ENCODE data around the gene GPR32.
"Not testable (repeated sequence)": the region's sequence is repeated elsewhere in the genome, so short reads cannot be mapped to it uniquely, and the experiment has no call there.

The GPR32 gene

GRCh38 chr19:50729894-50730293, 40.4 kb upstream of the GPR32 start:
- H3K27me3 ChIP-seq (replicated peaks; ENCODE audit: control insufficient read depth, insufficient read depth, low read length): no peaks in the 10 kb centered on the region
- H3K4me3 ChIP-seq (ENCODE audit: low read length): no peak overlapping the region
- H3K9me3 ChIP-seq (ENCODE audit: control insufficient read depth, low read length): no peaks in the 10 kb centered on the region
- peaks cover 13% of the 10 kb centered on the region for H3K4me1 ChIP-seq (ENCODE audit: control insufficient read depth, insufficient read depth, low read length)
- no peaks in the 10 kb centered on the region for H3K36me3 ChIP-seq (ENCODE audit: control insufficient read depth, insufficient read depth, low read length, severe bottlenecking)
- no peak overlapping the region for H3K9ac ChIP-seq (ENCODE audit: low read length)
- DNase-seq (ENCODE audit: low read depth): no peak

- Histone ChIP-seq H3K27me3 (replicated peaks; ENCODE audit: control insufficient read depth, insufficient read depth, low read length) (peaks cover 35% of the 10 kb centered on the region), H3K36me3 (ENCODE audit: control insufficient read depth, insufficient read depth, low read length, severe bottlenecking) (no peaks in the 10 kb centered on the region), H3K9me3 (ENCODE audit: control insufficient read depth, low read length) (no peaks in the 10 kb centered on the region), H3K9ac (ENCODE audit: low read length) (no peak overlapping the region), H3K4me1 (ENCODE audit: control insufficient read depth, insufficient read depth, low read length) (no peaks in the 10 kb centered on the region), H3K4me3 (ENCODE audit: low read length) (no peak overlapping the region)
- DNase-seq (ENCODE audit: low read depth): no peak
Observed at GRCh38 chr19:50735869-50736268, 34.4 kb upstream of the GPR32 start.

- Histone ChIP-seq H3K27me3 (replicated peaks; ENCODE audit: control insufficient read depth, insufficient read depth, low read length) (peaks cover 38% of the 10 kb centered on the region), H3K4me1 (ENCODE audit: control insufficient read depth, insufficient read depth, low read length) (no peaks in the 10 kb centered on the region), H3K9ac (ENCODE audit: low read length) (no peak overlapping the region), H3K9me3 (ENCODE audit: control insufficient read depth, low read length) (no peaks in the 10 kb centered on the region), H3K4me3 (ENCODE audit: low read length) (no peak overlapping the region), H3K36me3 (ENCODE audit: control insufficient read depth, insufficient read depth, low read length, severe bottlenecking) (no peaks in the 10 kb centered on the region)
- no peak for DNase-seq (ENCODE audit: low read depth)
Observed at GRCh38 chr19:50736338-50736737, 33.9 kb upstream of the GPR32 start.

GRCh38 chr19:50739132-50739913, 30.9 kb upstream of the GPR32 start:
- H3K4me3 ChIP-seq (ENCODE audit: low read length): no peak overlapping the region
- H3K36me3 ChIP-seq (ENCODE audit: control insufficient read depth, insufficient read depth, low read length, severe bottlenecking): no peaks in the 10 kb centered on the region
- H3K27me3 ChIP-seq (replicated peaks; ENCODE audit: control insufficient read depth, insufficient read depth, low read length): peaks cover 52% of the 10 kb centered on the region
- no peaks in the 10 kb centered on the region for H3K9me3 ChIP-seq (ENCODE audit: control insufficient read depth, low read length)
- H3K4me1 ChIP-seq (ENCODE audit: control insufficient read depth, insufficient read depth, low read length): no peaks in the 10 kb centered on the region
- H3K9ac ChIP-seq (ENCODE audit: low read length): no peak overlapping the region
- no peak for DNase-seq (ENCODE audit: low read depth)

GRCh38 chr19:50739914-50740426, 30.3 kb upstream of the GPR32 start:
- Histone ChIP-seq H3K27me3 (replicated peaks; ENCODE audit: control insufficient read depth, insufficient read depth, low read length) (peaks cover 52% of the 10 kb centered on the region), H3K9ac (ENCODE audit: low read length) (no peak overlapping the region), H3K4me3 (ENCODE audit: low read length) (no peak overlapping the region), H3K4me1 (ENCODE audit: control insufficient read depth, insufficient read depth, low read length) (no peaks in the 10 kb centered on the region), H3K36me3 (ENCODE audit: control insufficient read depth, insufficient read depth, low read length, severe bottlenecking) (no peaks in the 10 kb centered on the region), H3K9me3 (ENCODE audit: control insufficient read depth, low read length) (no peaks in the 10 kb centered on the region)
- DNase-seq (ENCODE audit: low read depth): no peak

GRCh38 chr19:50741179-50741933, 28.9 kb upstream of the GPR32 start:
- H3K9ac ChIP-seq (ENCODE audit: low read length): no peak overlapping the region
- no peak for DNase-seq (ENCODE audit: low read depth)
- H3K4me3 ChIP-seq (ENCODE audit: low read length): no peak overlapping the region
- H3K27me3 ChIP-seq (replicated peaks; ENCODE audit: control insufficient read depth, insufficient read depth, low read length): peaks cover 41% of the 10 kb centered on the region
- no peaks in the 10 kb centered on the region for H3K36me3 ChIP-seq (ENCODE audit: control insufficient read depth, insufficient read depth, low read length, severe bottlenecking)
- no peaks in the 10 kb centered on the region for H3K9me3 ChIP-seq (ENCODE audit: control insufficient read depth, low read length)
- H3K4me1 ChIP-seq (ENCODE audit: control insufficient read depth, insufficient read depth, low read length): no peaks in the 10 kb centered on the region

GRCh38 chr19:50743537-50743936, 26.7 kb upstream of the GPR32 start:
- H3K4me3 ChIP-seq (ENCODE audit: low read length): no peak overlapping the region
- H3K4me1 ChIP-seq (ENCODE audit: control insufficient read depth, insufficient read depth, low read length): no peaks in the 10 kb centered on the region
- H3K36me3 ChIP-seq (ENCODE audit: control insufficient read depth, insufficient read depth, low read length, severe bottlenecking): no peaks in the 10 kb centered on the region
- H3K9me3 ChIP-seq (ENCODE audit: control insufficient read depth, low read length): no peaks in the 10 kb centered on the region
- peaks cover 30% of the 10 kb centered on the region for H3K27me3 ChIP-seq (replicated peaks; ENCODE audit: control insufficient read depth, insufficient read depth, low read length)
- DNase-seq (ENCODE audit: low read depth): no peak
- H3K9ac ChIP-seq (ENCODE audit: low read length): no peak overlapping the region

- H3K36me3 ChIP-seq (ENCODE audit: control insufficient read depth, insufficient read depth, low read length, severe bottlenecking): no peaks in the 10 kb centered on the region
Observed at GRCh38 chr19:50745221-50745620, 25.0 kb upstream of the GPR32 start.

GRCh38 chr19:50747141-50747540, 23.1 kb upstream of the GPR32 start:
- H3K4me3 ChIP-seq (ENCODE audit: low read length); H3K9me3 ChIP-seq (ENCODE audit: control insufficient read depth, low read length); H3K9ac ChIP-seq (ENCODE audit: low read length); H3K36me3 ChIP-seq (ENCODE audit: control insufficient read depth, insufficient read depth, low read length, severe bottlenecking); DNase-seq (ENCODE audit: low read depth); H3K4me1 ChIP-seq (ENCODE audit: control insufficient read depth, insufficient read depth, low read length): not testable (repeated sequence)
- H3K27me3 ChIP-seq (replicated peaks; ENCODE audit: control insufficient read depth, insufficient read depth, low read length): peaks cover 23% of the 10 kb centered on the region

More at GRCh38 chr19:50745221-50745620, 25.0 kb upstream of the GPR32 start:
- Histone ChIP-seq H3K27me3 (replicated peaks; ENCODE audit: control insufficient read depth, insufficient read depth, low read length) (peaks cover 27% of the 10 kb centered on the region), H3K9me3 (ENCODE audit: control insufficient read depth, low read length) (no peaks in the 10 kb centered on the region), H3K9ac (ENCODE audit: low read length) (no peak overlapping the region), H3K4me3 (ENCODE audit: low read length) (no peak overlapping the region), H3K4me1 (ENCODE audit: control insufficient read depth, insufficient read depth, low read length) (no peaks in the 10 kb centered on the region)
- DNase-seq (ENCODE audit: low read depth): no peak

- H3K27me3 ChIP-seq (replicated peaks; ENCODE audit: control insufficient read depth, insufficient read depth, low read length): peaks cover 15% of the 10 kb centered on the region
- H3K4me3 ChIP-seq (ENCODE audit: low read length): no peak overlapping the region
- no peak for DNase-seq (ENCODE audit: low read depth)
- H3K9me3 ChIP-seq (ENCODE audit: control insufficient read depth, low read length): no peaks in the 10 kb centered on the region
- H3K36me3 ChIP-seq (ENCODE audit: control insufficient read depth, insufficient read depth, low read length, severe bottlenecking): no peaks in the 10 kb centered on the region
- no peaks in the 10 kb centered on the region for H3K4me1 ChIP-seq (ENCODE audit: control insufficient read depth, insufficient read depth, low read length)
- H3K9ac ChIP-seq (ENCODE audit: low read length): no peak overlapping the region
Observed at GRCh38 chr19:50749490-50749889, 20.8 kb upstream of the GPR32 start.

GRCh38 chr19:50750010-50750409, 20.3 kb upstream of the GPR32 start:
- no peak overlapping the region for H3K9ac ChIP-seq (ENCODE audit: low read length)
- H3K27me3 ChIP-seq (replicated peaks; ENCODE audit: control insufficient read depth, insufficient read depth, low read length): peaks cover 18% of the 10 kb centered on the region
- no peak overlapping the region for H3K4me3 ChIP-seq (ENCODE audit: low read length)
- no peak for DNase-seq (ENCODE audit: low read depth)
- no peaks in the 10 kb centered on the region for H3K36me3 ChIP-seq (ENCODE audit: control insufficient read depth, insufficient read depth, low read length, severe bottlenecking)
- no peaks in the 10 kb centered on the region for H3K9me3 ChIP-seq (ENCODE audit: control insufficient read depth, low read length)
- H3K4me1 ChIP-seq (ENCODE audit: control insufficient read depth, insufficient read depth, low read length): no peaks in the 10 kb centered on the region

All from adipocyte (in vitro differentiated cells).